Cortex of kidney (tissue), 1 donor: ENCODE measurements around the gene HDAC7.

Experiments
- DNase-seq: peaks from one replicate; lab custom pipeline; 2025; lab: John Stamatoyannopoulos, UW

The HDAC7 gene

GRCh38 chr12:47793015-47793681 is 26.6 kb downstream of the HDAC7 start:
- no peak for DNase-seq

DNA sequence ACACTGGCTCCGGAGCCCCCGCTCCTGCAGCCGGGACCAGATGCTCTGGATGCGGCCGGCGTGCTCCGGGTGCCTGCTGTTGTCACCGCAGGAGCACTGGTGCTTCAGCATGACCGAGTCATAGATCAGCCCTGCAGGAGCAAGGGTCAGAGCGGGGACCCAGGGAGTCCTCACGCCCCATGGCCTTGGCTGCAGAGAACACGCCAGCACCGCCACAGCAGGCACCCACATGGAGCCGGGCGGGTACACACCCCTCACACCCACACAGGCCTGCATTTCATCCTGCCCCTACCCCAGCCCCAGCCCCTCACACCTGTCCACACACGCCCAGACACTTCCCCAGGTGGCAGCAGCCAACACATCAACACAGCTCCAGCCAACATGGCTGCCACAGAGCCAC is 27.8 kb downstream of the HDAC7 start:
- DNase-seq = no peak

DNA sequence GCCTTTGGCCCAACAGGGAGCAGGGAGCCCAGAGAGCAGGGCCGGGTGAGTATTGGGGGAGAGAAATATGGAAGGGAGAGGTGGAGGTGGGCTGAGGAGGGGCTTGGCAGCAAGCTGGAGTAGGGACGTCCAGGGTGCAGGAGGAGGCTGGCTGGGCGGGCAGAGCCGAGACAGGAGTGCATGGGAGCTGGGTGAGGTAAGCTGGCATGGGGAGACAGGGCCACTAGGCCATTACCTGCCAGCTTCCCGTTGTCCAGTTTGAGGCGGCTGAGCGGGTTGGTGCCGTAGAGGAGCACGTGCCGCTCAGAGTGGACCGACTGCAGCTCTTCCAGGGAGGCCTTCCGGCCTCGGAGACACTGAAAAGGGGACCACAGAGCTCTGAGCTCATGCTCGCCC is 28.4 kb downstream of the HDAC7 start:
- DNase-seq = no peak

- DNase-seq = no peak
These were observed 28.9 kb downstream of the HDAC7 start for GRCh38 chr12:47790676-47791350.

GRCh38 chr12:47789712-47790489 is 29.8 kb downstream of the HDAC7 start:
- DNase-seq = no peak

DNA sequence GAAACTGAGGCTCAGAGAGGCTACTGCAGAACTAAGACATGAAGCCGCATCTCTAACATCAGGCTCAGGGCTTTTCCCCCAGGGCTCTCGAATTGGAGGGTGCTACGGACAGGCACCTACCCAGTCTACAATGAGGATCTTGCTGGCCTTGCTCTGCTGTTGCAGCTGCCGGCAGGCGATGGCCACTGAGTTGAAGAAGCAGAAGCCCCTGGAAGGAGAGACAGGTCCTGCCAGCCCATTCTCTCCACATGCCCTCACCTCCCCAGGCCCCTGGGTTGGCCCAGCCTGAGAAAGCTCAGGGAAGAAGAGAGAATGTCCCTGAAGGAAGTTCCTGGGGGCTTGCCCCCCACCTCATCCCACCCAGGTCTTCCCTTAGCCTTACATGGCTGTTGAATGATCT is 30.6 kb downstream of the HDAC7 start:
- no peak for DNase-seq

GRCh38 chr12:47787596-47788319 is 31.9 kb downstream of the HDAC7 start:
- no peak for DNase-seq

DNA sequence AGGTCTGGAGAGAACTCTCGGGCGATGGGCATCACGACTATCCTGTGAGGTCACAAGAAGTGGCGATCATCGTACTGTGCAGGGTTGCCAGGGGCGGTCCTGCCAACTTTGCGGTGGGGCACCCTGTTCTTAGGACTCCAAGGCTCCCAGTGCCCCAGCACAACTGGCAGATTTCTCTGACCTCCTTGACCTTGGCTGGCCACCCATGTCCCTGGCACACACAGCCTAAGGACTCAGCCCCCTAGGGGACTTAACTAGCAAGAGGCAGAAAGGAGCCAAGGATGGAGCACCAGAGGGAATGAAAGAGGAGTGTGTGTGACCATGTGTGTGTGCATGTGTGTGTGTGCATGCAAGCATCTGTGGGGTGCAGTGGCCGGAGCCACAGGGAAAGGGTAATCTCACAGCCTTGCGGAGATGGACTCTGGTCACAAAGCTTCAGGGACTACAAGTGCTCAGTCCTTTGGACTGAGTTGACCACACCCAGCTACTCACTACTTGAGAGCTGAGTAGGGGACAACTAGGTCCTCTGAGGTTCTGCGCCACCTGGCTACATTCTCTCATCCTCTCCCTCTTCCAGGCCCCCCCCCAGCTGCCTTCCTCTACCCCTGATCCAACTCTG is 32.9 kb downstream of the HDAC7 start:
- DNase-seq = no peak

DNA sequence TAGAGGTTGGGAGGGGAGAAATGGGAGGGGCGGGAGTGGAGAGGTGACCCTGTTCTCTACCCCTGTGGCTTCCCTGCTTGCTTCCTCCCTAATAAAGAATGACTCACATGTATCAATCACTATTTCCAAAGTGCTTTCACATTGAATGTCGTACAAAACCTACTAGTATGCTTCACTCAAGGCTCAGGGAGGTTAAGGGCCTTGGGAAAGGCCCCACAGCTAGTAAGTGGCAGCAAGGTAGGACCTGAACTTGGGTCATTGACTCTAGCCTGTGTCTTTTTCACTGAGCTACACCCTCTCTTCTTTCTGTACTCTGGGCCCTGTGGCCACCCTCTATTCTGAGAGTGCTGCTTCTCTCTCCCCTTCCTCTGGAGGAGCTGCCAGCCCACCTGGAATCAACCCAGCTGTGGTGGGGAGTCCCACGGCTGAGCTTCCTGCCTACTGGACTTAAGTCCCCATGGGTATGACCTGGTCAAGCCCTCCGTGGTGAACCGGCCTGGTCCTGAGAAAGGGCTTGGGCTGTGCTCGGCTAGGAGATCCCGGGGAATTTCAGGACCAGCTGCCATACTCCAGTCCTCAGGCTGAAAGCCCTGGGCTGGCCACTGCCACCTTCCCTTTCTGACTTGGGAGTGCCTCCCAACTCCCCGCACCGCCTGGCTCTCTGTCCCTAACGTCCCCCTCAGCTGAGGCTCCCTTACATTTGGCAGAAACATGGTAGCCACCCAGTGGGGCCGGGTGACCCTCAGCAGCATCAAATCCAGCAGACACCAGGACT is 33.6 kb downstream of the HDAC7 start:
- no peak for DNase-seq

DNA sequence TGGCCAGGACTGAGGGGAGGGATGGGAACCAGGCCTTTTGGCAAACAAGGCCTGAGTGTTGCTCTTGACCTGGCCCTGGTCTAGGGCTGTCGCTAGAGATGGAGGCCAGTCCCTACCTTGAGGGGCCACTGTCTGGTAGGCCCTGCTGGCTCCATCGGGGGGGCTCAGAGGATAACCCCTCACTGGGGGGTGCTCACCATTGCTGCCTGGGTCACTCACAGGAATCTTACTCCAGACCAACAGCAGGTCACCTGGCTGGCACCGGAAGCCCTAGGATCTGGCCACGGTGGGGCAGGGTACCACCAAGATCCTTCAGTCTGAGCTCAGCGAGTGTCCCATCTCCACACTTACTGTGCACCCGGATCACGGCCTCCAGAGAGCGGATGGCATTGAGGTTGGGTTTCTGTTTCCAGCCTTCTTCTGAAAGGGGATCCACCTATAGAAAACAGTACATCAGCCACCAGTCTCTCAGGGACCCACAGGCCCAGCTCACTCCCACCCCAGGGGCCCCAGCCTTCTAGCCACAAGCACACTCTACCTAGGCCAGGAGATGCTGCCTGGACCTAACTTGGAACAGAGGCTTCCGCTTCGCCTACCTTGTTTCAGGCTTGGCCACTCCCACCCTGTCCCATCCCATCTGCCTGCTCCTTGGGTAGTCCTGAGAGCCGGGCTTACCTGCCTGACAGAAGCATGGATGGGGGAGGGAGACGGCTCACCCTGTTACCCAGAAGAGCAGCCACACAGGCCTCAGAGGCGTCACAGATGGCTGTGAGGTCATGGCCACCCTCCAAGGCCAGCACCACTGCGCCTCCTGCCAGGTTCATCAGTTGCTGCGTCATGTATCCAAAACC is 34.4 kb downstream of the HDAC7 start:
- no peak for DNase-seq

DNA sequence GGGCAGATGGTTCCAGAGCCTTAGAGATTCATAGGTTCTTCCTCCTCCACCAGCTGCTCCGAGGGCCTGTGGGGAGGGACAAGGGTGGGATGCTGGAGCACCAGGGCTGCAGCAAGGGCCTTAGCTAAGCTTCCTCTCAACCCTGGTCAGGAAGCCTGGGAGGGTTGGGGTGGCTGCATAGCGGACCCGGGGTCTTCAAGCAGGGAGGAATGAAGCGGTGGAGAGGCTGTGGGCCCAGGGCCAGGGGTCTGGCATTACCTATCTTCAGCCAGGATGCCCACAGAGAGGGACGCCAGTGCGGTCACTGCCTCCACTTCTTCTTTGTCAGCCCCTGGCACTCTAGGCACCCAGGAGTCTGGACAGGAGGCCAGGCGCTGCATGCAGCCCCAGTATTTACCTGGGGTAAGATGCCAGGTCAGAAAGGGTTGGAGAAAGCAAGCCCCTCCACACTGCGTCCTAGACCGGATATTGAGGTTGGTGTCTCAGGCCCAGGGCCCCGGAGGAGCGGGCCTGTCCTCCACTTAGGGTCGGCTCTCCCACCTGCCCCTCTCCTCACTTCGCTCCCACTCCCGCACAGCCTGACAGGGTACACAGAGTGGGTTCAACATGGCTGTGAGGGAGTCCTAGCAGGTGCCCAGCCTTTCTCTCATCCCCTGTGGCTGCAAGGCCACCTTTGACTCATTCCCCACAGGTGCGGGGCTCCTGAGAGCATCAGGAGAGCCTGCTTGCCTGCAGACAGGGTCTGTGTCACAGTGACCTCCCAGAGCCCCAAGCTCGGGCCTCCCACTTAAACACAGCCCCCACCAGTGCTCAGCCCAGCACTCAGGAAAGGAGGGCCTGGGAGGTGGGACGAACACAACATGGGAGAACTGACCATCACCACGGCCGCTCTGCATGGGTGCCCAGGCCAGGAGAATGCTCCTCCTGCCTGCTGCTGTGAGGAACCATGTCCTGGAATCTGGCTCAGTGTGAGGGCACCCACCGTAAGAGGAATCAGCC is 35.6 kb downstream of the HDAC7 start:
- DNase-seq = no peak

GRCh38 chr12:47783024-47783755 is 36.5 kb downstream of the HDAC7 start:
- DNase-seq = no peak

- no peak for DNase-seq
These were observed 37.3 kb downstream of the HDAC7 start for GRCh38 chr12:47782372-47782770.

GRCh38 chr12:47781479-47782371 is 38.0 kb downstream of the HDAC7 start:
- DNase-seq = no peak

GRCh38 chr12:47779943-47780504 is 39.7 kb downstream of the HDAC7 start:
- DNase-seq = no peak

DNA sequence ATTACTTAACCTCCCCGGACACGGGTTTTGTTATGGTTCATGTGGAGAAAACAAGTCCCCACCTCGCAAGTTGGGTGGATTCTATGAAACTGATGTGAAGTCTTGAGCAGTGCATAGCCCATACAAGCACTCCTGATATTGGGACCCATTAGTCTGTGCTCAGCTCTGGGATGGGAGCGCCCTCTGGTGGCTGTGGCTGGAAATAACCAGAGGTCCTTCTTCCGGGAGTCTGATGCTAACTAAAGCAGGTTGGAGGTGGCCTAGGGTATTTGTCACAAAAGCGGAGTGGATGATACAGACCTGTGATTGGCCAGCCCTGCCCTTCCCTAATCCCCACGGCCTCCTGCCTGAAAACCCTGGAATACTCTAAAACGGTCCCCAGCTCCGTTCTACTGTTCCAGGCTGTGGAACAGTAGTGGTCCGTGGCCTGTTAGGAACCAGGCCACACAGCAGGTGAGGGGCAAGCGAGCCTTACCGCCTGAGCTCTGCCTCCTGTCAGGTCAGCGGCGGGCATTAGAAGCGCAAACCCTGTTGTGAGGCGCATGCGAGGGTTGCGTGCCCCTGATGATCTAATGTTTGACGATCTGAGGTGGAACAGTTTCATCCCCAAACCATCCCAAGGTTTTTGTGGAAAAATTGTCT is 40.3 kb downstream of the HDAC7 start:
- DNase-seq = no peak
